ENCODE results near the gene KRI1.
"Not testable (repeated sequence)": the region's sequence is repeated elsewhere in the genome, so short reads cannot be mapped to it uniquely, and the experiment has no call there.

The KRI1 gene

GRCh38 chr19:10574462-10574861 is 8.7 kb upstream of the KRI1 start:
- DNase-seq, result no peak

- DNase-seq, result not testable (repeated sequence)
Measured at GRCh38 chr19:10573793-10574192, 8.0 kb upstream of the KRI1 start.

- DNase-seq, result peak; percentile 99
Measured at GRCh38 chr19:10568826-10569651, 3.2 kb upstream of the KRI1 start, which contains the start of gene CDKN2D. CDKN2D (minus strand) TSS chr19:10568979; CDS start chr19:10568653, 326 bp downstream.

GRCh38 chr19:10568062-10568825 is 2.4 kb upstream of the KRI1 start:
- peak in 1 of 2 donors; percentile 55 for DNase-seq

- DNase-seq, result no peak
Measured at GRCh38 chr19:10567656-10568055, 1.8 kb upstream of the KRI1 start.

- no peak for DNase-seq
Measured at GRCh38 chr19:10566658-10567410, 1.0 kb upstream of the KRI1 start.

GRCh38 chr19:10566408-10566657 is 523 bp upstream of the KRI1 start:
- DNase-seq, result no peak

GRCh38 chr19:10565028-10565566 is 713 bp downstream of the KRI1 start:
- DNase-seq, result peak in 1 of 2 donors; percentile 44

- DNase-seq, result no peak
Measured at GRCh38 chr19:10562609-10563008, 3.2 kb downstream of the KRI1 start.

- DNase-seq, result no peak
Measured at GRCh38 chr19:10560154-10560553, 5.7 kb downstream of the KRI1 start.

GRCh38 chr19:10557603-10558197 is 8.1 kb downstream of the KRI1 start:
- no peak for DNase-seq

- DNase-seq, result no peak
Measured at GRCh38 chr19:10555610-10555973, 10.2 kb downstream of the KRI1 start.

GRCh38 chr19:10554760-10555609 is 10.8 kb downstream of the KRI1 start:
- DNase-seq, result no peak

- no peak for DNase-seq
Measured at GRCh38 chr19:10553943-10554381, 11.8 kb downstream of the KRI1 start.

GRCh38 chr19:10553087-10553667 is 12.6 kb downstream of the KRI1 start:
- DNase-seq, result no peak

- DNase-seq, result no peak
Measured at GRCh38 chr19:10552510-10553053, 13.2 kb downstream of the KRI1 start.

- no peak for DNase-seq
Measured at GRCh38 chr19:10551698-10552301, 14.0 kb downstream of the KRI1 start.

- DNase-seq, result not testable (repeated sequence)
Measured at GRCh38 chr19:10551006-10551405, 14.8 kb downstream of the KRI1 start.

GRCh38 chr19:10550336-10550735 is 15.5 kb downstream of the KRI1 start:
- DNase-seq, result no peak

- no peak for DNase-seq
Measured at GRCh38 chr19:10549733-10550132, 16.1 kb downstream of the KRI1 start.

Measured in stimulated activated CD4-positive, alpha-beta T cell treated with anti-CD3 and anti-CD28 coated beads, Interleukin-2, amount 100 ng/mL, for 48 hours (primary cell).